WTC11 (cell line): Measurements from ENCODE around the gene PPP6R1. TPM values are rescaled to one million over a fixed set of nuclear protein-coding genes. Genes with fewer than 3 reads are reported as not detected.

Source experiments
- ATAC-seq: fragments of 200-7000 bp; cut with Tn5 transposase; 2 replicates; pipeline ENCODE4 v1.10.0; 2021; ENCODE audit warnings: mild to moderate bottlenecking, moderate library complexity
- CTCF ChIA-PET: fragments of 300-600 bp; sonication (Branson Sonifier 250); formaldehyde crosslinking; loops from one replicate; lab custom pipeline; 2021; ENCODE audit warnings: antibody characterized with exemption; lab: Charles Lee
- POLR2A ChIA-PET: fragments of 350-600 bp; sonication (Branson Sonifier 250); formaldehyde crosslinking; loops from one replicate; lab custom pipeline; 2021; ENCODE audit warnings: antibody characterized with exemption; lab: Charles Lee
- DNase-seq: peaks from one replicate; pipeline ENCODE4 v3.0.0; 2021; ENCODE audit warnings: low spot score
- H3K27ac Mint-ChIP-seq: 2 replicates; pipeline ENCODE4 v1.8.0; 2021; ENCODE audit warnings: mixed read lengths
- H3K27me3 Mint-ChIP-seq: 2 replicates; pipeline ENCODE4 v1.8.0; 2021; ENCODE audit warnings: low read depth, mild to moderate bottlenecking, moderate library complexity, mixed read lengths
- H3K36me3 Mint-ChIP-seq: 2 replicates; pipeline ENCODE4 v1.8.0; 2021; ENCODE audit warnings: mixed read lengths
- H3K4me1 Mint-ChIP-seq: 2 replicates; pipeline ENCODE4 v1.8.0; 2022; ENCODE audit warnings: mixed read lengths
- H3K4me3 Mint-ChIP-seq: 2 replicates; pipeline ENCODE4 v1.8.0; 2021; ENCODE audit warnings: mild to moderate bottlenecking, moderate library complexity, mixed read lengths
- H3K9me3 Mint-ChIP-seq: 2 replicates; pipeline ENCODE4 v1.8.0; 2021; ENCODE audit warnings: mixed read lengths
- GRHL2 ChIP-seq: fragments of 250-450 bp; sonication (Bioruptor Pico); IDR thresholded peaks from 2 replicates; pipeline ENCODE4 v1.8.0; 2022; ENCODE audit warnings: mild to moderate bottlenecking, moderate library complexity; ENCODE audit not compliant: insufficient replicate concordance, severe bottlenecking
- GTF2I ChIP-seq: fragments of 250-450 bp; sonication (Bioruptor Pico); conservative IDR thresholded peaks from 2 replicates; pipeline ENCODE4 v1.4.0; 2021; ENCODE audit warnings: mild to moderate bottlenecking
- HMGA2 ChIP-seq: fragments of 250-450 bp; sonication (Bioruptor Pico); IDR thresholded peaks from 2 replicates; pipeline ENCODE4 v1.4.0; 2021; ENCODE audit warnings: mild to moderate bottlenecking, moderate library complexity
- JAZF1 ChIP-seq: fragments of 250-450 bp; sonication (Bioruptor Pico); IDR thresholded peaks from 2 replicates; pipeline ENCODE4 v1.9.0; 2021; ENCODE audit warnings: moderate library complexity, mild to moderate bottlenecking, inconsistent platforms
- JUN ChIP-seq: sonication (generic); formaldehyde crosslinking; IDR thresholded peaks from 2 replicates; pipeline ENCODE4 v1.8.0; 2023; ENCODE audit warnings: mild to moderate bottlenecking, missing genetic modification reagents
- MYBL2 ChIP-seq: sonication (generic); formaldehyde crosslinking; IDR thresholded peaks from 2 replicates; pipeline ENCODE4 v1.8.1; 2023; ENCODE audit warnings: mild to moderate bottlenecking, moderate library complexity, missing genetic modification reagents
- ZNF121 ChIP-seq: sonication (generic); formaldehyde crosslinking; IDR thresholded peaks from 2 replicates; pipeline ENCODE4 v1.8.0; 2023; ENCODE audit warnings: missing genetic modification reagents
- ZNF138 ChIP-seq: sonication (generic); formaldehyde crosslinking; conservative IDR thresholded peaks from 2 replicates; pipeline ENCODE4 v1.8.1; 2022; ENCODE audit warnings: mild to moderate bottlenecking, moderate library complexity, missing genetic modification reagents
- ZNF416 ChIP-seq: fragments of 250-450 bp; sonication (Bioruptor Pico); IDR thresholded peaks from 2 replicates; pipeline ENCODE4 v1.9.0; 2021; ENCODE audit warnings: mild to moderate bottlenecking, inconsistent platforms
- ZNF671 ChIP-seq: fragments of 250-450 bp; sonication (Bioruptor Pico); IDR thresholded peaks from 2 replicates; pipeline ENCODE4 v1.8.0; 2021; ENCODE audit warnings: mild to moderate bottlenecking
- total RNA-seq: library from RNA; stranded (reverse); gene quantifications from 3 replicates; pipeline ENCODE4 v1.2.3, GENCODE V29; 2021
- TF ChIP-seq, protein P1 (sequence below): sonication (generic); formaldehyde crosslinking; IDR thresholded peaks from 2 replicates; pipeline ENCODE4 v1.8.0; 2023; ENCODE audit warnings: missing genetic modification reagents, mild to moderate bottlenecking, borderline replicate concordance
- TF ChIP-seq, protein P2 (sequence below): sonication (generic); formaldehyde crosslinking; IDR thresholded peaks from 2 replicates; pipeline ENCODE4 v1.8.1; 2023; ENCODE audit warnings: mild to moderate bottlenecking, moderate library complexity, missing genetic modification reagents
- TF ChIP-seq, protein P3 (sequence below): sonication (generic); formaldehyde crosslinking; IDR thresholded peaks from 2 replicates; pipeline ENCODE4 v1.8.1; 2023; ENCODE audit warnings: mild to moderate bottlenecking, missing genetic modification reagents
- TF ChIP-seq, protein P4 (sequence below): sonication (generic); formaldehyde crosslinking; IDR thresholded peaks from 2 replicates; pipeline ENCODE4 v1.8.0; 2022; ENCODE audit warnings: missing genetic modification reagents
- TF ChIP-seq, protein P5 (sequence below): sonication (generic); formaldehyde crosslinking; IDR thresholded peaks from 2 replicates; pipeline ENCODE4 v1.8.0; 2023; ENCODE audit warnings: missing genetic modification reagents

The PPP6R1 gene
- total RNA-seq, 1 experiment from 2014 or later = 91.8 TPM

DNA sequence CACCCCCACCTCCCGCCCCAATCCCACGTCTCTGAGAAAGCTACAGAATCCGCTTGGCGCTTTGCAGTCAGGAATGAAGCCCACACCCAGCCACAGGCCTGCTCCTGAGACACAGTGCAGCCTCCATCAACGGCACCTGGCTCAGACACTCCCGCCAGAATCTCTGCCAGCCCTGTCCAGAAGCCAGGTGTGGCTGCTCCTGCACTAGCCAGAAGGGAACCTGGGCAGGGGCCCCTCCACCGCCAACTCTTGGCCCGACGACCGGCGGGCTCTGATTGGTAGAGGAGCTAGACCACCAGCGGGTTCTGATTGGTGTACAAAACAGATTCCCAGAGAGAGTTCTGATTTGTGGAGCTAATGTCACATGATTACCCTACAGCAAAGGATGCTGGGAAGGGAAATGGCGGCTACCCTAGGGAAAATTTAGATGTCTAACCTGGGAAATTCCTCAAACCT, 2.9 kb upstream of the PPP6R1 start (continued):
- TF ChIP-seq, protein P1, sequence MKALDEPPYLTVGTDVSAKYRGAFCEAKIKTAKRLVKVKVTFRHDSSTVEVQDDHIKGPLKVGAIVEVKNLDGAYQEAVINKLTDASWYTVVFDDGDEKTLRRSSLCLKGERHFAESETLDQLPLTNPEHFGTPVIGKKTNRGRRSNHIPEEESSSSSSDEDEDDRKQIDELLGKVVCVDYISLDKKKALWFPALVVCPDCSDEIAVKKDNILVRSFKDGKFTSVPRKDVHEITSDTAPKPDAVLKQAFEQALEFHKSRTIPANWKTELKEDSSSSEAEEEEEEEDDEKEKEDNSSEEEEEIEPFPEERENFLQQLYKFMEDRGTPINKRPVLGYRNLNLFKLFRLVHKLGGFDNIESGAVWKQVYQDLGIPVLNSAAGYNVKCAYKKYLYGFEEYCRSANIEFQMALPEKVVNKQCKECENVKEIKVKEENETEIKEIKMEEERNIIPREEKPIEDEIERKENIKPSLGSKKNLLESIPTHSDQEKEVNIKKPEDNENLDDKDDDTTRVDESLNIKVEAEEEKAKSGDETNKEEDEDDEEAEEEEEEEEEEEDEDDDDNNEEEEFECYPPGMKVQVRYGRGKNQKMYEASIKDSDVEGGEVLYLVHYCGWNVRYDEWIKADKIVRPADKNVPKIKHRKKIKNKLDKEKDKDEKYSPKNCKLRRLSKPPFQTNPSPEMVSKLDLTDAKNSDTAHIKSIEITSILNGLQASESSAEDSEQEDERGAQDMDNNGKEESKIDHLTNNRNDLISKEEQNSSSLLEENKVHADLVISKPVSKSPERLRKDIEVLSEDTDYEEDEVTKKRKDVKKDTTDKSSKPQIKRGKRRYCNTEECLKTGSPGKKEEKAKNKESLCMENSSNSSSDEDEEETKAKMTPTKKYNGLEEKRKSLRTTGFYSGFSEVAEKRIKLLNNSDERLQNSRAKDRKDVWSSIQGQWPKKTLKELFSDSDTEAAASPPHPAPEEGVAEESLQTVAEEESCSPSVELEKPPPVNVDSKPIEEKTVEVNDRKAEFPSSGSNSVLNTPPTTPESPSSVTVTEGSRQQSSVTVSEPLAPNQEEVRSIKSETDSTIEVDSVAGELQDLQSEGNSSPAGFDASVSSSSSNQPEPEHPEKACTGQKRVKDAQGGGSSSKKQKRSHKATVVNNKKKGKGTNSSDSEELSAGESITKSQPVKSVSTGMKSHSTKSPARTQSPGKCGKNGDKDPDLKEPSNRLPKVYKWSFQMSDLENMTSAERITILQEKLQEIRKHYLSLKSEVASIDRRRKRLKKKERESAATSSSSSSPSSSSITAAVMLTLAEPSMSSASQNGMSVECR = no peak
- no peak for TF ChIP-seq JUN (CRISPR knock-in tag)
- no peak for TF ChIP-seq ZNF138 (CRISPR knock-in tag)
- TF ChIP-seq ZNF671 (CRISPR knock-in tag) = no peak
- TF ChIP-seq, protein P2, sequence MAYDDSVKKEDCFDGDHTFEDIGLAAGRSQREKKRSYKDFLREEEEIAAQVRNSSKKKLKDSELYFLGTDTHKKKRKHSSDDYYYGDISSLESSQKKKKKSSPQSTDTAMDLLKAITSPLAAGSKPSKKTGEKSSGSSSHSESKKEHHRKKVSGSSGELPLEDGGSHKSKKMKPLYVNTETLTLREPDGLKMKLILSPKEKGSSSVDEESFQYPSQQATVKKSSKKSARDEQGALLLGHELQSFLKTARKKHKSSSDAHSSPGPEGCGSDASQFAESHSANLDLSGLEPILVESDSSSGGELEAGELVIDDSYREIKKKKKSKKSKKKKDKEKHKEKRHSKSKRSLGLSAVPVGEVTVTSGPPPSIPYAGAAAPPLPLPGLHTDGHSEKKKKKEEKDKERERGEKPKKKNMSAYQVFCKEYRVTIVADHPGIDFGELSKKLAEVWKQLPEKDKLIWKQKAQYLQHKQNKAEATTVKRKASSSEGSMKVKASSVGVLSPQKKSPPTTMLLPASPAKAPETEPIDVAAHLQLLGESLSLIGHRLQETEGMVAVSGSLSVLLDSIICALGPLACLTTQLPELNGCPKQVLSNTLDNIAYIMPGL (CRISPR knock-in tag) = no peak
- no peak for TF ChIP-seq GRHL2 (CRISPR knock-in tag)
- TF ChIP-seq MYBL2 (CRISPR knock-in tag) = no peak

DNA sequence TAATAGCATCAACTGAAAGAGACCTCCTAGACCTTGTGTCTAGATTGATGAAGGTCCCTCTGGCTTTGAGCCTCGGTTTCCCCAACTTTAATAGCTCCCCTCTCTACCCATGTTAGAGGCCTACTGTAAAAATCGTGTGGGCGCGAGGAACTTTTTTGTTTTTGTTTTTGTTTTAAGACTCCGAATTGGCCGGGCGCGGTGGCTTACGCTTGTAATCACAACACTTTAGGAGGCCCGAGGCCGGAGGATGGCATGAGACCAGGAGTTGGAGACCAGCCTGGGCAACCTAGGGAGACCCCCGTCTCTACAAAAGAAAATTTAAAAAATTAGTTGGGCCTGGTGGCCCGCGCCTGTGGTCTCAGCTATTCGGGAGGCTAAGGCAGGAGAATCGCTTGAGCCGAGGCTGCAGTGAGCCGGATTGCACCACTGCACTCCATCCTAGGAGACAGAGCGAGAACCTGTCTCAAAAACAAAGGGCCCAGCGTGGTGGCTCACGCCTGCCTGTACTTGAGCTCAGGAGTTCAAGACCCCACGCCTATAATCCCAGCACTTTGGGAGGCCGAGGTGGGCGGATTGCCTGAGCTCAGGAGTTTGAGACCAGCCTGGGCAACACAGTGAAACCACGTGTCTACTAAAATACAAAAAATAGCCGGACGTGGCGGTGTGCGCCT, 858 bp upstream of the PPP6R1 start:
- no peak for DNase-seq
- peak overlapping the region; percentile 87 for H3K4me3 Mint-ChIP-seq
- H3K4me1 Mint-ChIP-seq = peaks cover 41% of the 10 kb centered on the region
- H3K36me3 Mint-ChIP-seq = peaks cover 3% of the 10 kb centered on the region
- CTCF ChIA-PET = interaction anchor here (0.7 to 3.0 kb wide), 14 partner anchors 8 to 394 kb away, joined by 3 to 14 read pairs (median 5); partner anchors contain the start of genes DNAAF3 and HSPBP1
- H3K27ac Mint-ChIP-seq = peak overlapping the region; percentile 96
- TF ChIP-seq GTF2I (CRISPR knock-in tag) = 0 out of 2 replicates have a peak, but pooled peaks have one; percentile 37
- TF ChIP-seq JAZF1 (CRISPR knock-in tag) = no peak
- TF ChIP-seq, protein P3, sequence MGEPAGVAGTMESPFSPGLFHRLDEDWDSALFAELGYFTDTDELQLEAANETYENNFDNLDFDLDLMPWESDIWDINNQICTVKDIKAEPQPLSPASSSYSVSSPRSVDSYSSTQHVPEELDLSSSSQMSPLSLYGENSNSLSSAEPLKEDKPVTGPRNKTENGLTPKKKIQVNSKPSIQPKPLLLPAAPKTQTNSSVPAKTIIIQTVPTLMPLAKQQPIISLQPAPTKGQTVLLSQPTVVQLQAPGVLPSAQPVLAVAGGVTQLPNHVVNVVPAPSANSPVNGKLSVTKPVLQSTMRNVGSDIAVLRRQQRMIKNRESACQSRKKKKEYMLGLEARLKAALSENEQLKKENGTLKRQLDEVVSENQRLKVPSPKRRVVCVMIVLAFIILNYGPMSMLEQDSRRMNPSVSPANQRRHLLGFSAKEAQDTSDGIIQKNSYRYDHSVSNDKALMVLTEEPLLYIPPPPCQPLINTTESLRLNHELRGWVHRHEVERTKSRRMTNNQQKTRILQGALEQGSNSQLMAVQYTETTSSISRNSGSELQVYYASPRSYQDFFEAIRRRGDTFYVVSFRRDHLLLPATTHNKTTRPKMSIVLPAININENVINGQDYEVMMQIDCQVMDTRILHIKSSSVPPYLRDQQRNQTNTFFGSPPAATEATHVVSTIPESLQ = no peak
- peaks cover 3% of the 10 kb centered on the region; the same call in 1 of the 2 replicates for H3K9me3 Mint-ChIP-seq
- no peak for ATAC-seq
- H3K27me3 Mint-ChIP-seq = no peaks in the 10 kb centered on the region
- POLR2A ChIA-PET = interaction anchor here (0.6 to 1.8 kb wide), 8 partner anchors 20 to 1663 kb away, joined by 3 to 15 read pairs (median 4); partner anchors contain the start of genes BRSK1 and HSPBP1

DNA sequence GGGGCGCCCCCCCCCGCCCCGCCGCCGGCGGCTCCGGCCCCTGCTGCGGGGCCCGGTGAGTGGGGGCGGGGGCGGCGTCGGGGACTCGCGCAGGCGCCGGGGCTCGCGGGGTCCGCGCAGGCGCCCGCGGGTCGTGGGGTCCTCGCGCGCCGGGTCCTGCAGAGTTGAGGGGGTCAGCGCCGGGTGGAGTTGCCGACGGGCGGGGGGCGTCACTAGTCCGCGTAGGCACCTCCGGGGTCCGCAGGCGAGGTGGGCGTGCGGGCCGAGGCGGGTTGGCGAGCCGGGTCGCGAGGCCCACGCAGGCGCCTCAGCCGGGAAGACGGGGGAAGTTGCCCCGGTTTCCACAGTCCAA, 365 bp downstream of the PPP6R1 start:
- no peak overlapping the region for H3K27ac Mint-ChIP-seq

More for the DNA sequence above, 365 bp downstream of the PPP6R1 start:
- no peak for DNase-seq
- no peaks in the 10 kb centered on the region for H3K27me3 Mint-ChIP-seq
- peaks cover 52% of the 10 kb centered on the region for H3K4me1 Mint-ChIP-seq
- 0 out of 2 replicates have a peak, but pooled peaks have one; percentile 35 for TF ChIP-seq ZNF416 (CRISPR knock-in tag)
- no peak for TF ChIP-seq ZNF121 (CRISPR knock-in tag)
- TF ChIP-seq, protein P4, sequence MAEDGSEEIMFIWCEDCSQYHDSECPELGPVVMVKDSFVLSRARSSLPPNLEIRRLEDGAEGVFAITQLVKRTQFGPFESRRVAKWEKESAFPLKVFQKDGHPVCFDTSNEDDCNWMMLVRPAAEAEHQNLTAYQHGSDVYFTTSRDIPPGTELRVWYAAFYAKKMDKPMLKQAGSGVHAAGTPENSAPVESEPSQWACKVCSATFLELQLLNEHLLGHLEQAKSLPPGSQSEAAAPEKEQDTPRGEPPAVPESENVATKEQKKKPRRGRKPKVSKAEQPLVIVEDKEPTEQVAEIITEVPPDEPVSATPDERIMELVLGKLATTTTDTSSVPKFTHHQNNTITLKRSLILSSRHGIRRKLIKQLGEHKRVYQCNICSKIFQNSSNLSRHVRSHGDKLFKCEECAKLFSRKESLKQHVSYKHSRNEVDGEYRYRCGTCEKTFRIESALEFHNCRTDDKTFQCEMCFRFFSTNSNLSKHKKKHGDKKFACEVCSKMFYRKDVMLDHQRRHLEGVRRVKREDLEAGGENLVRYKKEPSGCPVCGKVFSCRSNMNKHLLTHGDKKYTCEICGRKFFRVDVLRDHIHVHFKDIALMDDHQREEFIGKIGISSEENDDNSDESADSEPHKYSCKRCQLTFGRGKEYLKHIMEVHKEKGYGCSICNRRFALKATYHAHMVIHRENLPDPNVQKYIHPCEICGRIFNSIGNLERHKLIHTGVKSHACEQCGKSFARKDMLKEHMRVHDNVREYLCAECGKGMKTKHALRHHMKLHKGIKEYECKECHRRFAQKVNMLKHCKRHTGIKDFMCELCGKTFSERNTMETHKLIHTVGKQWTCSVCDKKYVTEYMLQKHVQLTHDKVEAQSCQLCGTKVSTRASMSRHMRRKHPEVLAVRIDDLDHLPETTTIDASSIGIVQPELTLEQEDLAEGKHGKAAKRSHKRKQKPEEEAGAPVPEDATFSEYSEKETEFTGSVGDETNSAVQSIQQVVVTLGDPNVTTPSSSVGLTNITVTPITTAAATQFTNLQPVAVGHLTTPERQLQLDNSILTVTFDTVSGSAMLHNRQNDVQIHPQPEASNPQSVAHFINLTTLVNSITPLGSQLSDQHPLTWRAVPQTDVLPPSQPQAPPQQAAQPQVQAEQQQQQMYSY (CRISPR knock-in tag) = no peak
- TF ChIP-seq HMGA2 (CRISPR knock-in tag) = no peak
- TF ChIP-seq, protein P5, sequence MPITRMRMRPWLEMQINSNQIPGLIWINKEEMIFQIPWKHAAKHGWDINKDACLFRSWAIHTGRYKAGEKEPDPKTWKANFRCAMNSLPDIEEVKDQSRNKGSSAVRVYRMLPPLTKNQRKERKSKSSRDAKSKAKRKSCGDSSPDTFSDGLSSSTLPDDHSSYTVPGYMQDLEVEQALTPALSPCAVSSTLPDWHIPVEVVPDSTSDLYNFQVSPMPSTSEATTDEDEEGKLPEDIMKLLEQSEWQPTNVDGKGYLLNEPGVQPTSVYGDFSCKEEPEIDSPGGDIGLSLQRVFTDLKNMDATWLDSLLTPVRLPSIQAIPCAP = no peak
- TF ChIP-seq, all 79 proteins: peak for 1
- peaks cover 3% of the 10 kb centered on the region for H3K36me3 Mint-ChIP-seq
- H3K9me3 Mint-ChIP-seq = peaks cover 3% of the 10 kb centered on the region; the same call in 1 of the 2 replicates
- ATAC-seq = no peak
- POLR2A ChIA-PET = interaction anchor here (0.7 to 1.8 kb wide), 5 partner anchors 21 to 85 kb away, joined by 3 to 15 read pairs (median 4); partner anchors contain the start of genes BRSK1 and HSPBP1
- H3K4me3 Mint-ChIP-seq = peak overlapping the region; percentile 87
- CTCF ChIA-PET = interaction anchor here (0.8 to 3.0 kb wide), 3 partner anchors 21 to 92 kb away, joined by 4 to 14 read pairs (median 5); partner anchors contain the start of genes DNAAF3, HSPBP1 and KMT5C
